Mucosa of gallbladder (tissue), 1 donor: ENCODE results near the gene UBE2QL1. TPM values are rescaled to one million over a fixed set of nuclear protein-coding genes. Genes with fewer than 3 reads are reported as not detected.
"Not testable (repeated sequence)": the region's sequence is repeated elsewhere in the genome, so short reads cannot be mapped to it uniquely, and the experiment has no call there.

ENCODE experiments used
- DNase-seq: peaks from one replicate; pipeline ENCODE4 v3.0.0-alpha.2; 2020; ENCODE audit warnings: low spot score
- total RNA-seq: library from RNA; stranded (reverse); gene quantifications from one replicate; pipeline ENCODE4 v1.2.1, GENCODE V29; 2021
- donor health status: DM: no; HTN: no; CAD: no.

Gene UBE2QL1
- total RNA-seq, 1 donor from 2014 or later: 1.6 TPM

GRCh38 chr5:6496636-6497035, 48.0 kb downstream of the UBE2QL1 start:
- DNase-seq: no peak

GRCh38 chr5:6497262-6497661, 48.6 kb downstream of the UBE2QL1 start:
- no peak for DNase-seq

DNA sequence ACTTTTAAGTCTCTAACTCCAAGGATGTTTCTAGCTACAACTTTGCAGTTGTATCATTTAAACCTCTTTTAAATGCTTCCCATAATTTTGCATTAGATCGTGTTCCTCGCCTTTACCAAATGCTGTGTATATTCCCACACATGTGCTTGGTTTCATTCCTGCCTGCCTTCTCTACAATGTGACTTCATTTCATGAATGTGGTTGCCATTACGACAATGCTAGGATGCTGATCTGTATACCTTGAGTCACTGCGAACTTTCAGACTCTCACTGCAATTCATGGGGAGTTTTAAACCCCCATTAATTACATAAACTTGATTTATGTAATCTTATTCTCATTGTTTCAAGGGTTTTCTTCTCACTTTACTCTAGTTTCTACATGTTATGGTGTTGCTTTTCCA, 50.3 kb downstream of the UBE2QL1 start:
- no peak for DNase-seq

- no peak for DNase-seq
Measured at GRCh38 chr5:6501701-6502100, 53.0 kb downstream of the UBE2QL1 start.

DNA sequence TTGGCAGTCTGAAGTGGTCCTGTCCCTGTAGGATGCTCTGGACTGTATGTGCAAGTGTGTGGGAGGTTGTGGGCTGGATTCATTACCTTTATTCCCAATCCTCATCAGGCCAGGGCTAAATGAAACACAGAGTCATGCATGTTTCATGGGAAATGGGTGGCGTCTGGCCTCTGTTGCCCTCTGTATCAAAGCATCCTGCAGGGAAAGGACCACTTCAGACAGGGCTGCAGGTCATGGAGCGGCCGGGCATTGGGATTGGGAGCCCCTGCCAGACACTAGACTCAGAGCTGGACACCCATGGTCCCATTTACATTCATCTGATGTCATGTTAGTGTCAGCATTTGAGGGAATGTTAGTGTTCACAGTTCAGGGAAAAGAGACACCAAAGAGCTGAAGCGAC, 53.8 kb downstream of the UBE2QL1 start:
- no peak for DNase-seq

- DNase-seq: no peak
Measured at GRCh38 chr5:6503342-6503741, 54.7 kb downstream of the UBE2QL1 start.

GRCh38 chr5:6504677-6505415, 56.2 kb downstream of the UBE2QL1 start:
- no peak for DNase-seq

GRCh38 chr5:6505416-6505755, 56.7 kb downstream of the UBE2QL1 start:
- DNase-seq: no peak

- no peak for DNase-seq
Measured at GRCh38 chr5:6505783-6506557, 57.3 kb downstream of the UBE2QL1 start.

DNA sequence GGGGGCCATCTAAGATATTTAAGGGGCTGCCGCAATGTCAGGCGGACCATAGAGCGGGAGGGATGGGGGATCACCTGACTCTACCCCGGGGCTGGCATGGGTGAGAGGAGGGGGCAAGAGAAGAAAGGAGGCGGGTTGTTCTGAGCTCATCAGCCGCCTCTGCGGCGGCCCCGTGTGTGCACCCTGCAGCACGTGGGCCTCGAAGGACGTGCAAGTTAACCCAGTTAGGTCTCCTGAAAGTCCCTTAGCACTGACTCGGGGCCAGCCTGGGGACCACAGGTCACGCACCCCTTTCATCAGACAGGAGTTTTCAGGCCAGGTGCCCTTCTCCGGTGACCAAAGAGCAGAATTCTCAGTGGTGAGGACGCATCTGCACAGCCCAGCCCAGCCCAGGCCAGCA, 58.0 kb downstream of the UBE2QL1 start:
- no peak for DNase-seq

- DNase-seq: no peak
Measured at GRCh38 chr5:6508931-6509330, 60.3 kb downstream of the UBE2QL1 start.

GRCh38 chr5:6510132-6510531, 61.5 kb downstream of the UBE2QL1 start:
- DNase-seq: no peak

DNA sequence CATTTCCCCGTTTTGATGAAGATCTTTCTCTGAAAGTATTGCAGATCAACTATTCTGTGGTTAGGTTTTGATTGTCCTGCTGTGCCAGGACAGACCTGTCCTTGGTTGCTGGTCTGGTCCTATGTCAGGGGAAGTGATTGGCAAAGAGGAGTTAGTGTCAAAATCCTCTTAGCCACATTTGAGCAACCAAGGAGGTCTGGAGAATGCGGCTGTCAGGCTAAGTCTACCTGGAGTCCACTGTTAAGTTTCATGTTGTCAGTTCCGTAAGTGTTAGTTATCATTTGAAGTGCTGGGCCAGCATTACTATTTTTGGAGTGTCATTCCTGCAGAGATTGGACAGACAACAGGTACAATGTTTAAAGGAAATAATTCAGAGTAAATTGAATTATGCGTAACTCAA, 62.3 kb downstream of the UBE2QL1 start:
- no peak for DNase-seq

GRCh38 chr5:6515812-6516211, 67.2 kb downstream of the UBE2QL1 start:
- DNase-seq: not testable (repeated sequence)

DNA sequence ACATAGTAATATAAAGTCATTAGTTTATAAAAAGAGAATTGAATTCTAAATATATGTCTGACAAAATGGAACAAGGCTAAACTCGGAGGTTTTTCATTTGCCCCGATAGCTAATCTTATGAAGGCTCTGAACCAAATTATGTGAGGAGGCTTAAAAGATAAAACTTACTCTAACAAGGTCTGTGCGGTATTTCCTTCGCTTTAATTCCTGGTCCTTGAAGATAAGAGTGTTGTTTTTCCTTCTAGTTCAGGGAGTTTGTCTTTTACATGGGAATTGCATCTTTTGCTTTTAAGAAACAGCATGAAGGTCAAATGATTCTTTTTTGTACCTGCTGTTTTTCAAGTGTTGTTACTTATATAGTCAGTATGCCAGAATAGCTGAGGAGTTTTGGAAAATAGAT, 68.2 kb downstream of the UBE2QL1 start:
- DNase-seq: no peak

DNA sequence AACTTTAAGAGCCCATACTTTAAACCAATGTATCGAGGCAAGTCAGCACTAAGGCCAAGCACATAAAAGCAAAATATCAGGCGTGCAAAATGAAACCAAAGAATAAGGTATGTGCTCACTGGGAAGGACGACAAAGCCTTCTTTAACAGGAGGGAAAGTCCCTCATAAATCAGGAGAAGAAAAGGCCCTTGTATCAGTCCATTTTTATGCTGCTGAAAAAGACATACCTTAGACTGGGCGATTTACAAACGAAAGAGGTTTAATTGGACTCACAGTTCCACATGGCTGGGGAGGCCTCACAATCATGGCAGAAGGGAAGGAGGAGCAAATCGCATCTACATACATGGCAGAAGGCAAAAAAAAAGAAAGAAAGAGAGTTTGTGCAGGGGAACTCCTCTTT, 68.9 kb downstream of the UBE2QL1 start:
- DNase-seq: no peak

DNA sequence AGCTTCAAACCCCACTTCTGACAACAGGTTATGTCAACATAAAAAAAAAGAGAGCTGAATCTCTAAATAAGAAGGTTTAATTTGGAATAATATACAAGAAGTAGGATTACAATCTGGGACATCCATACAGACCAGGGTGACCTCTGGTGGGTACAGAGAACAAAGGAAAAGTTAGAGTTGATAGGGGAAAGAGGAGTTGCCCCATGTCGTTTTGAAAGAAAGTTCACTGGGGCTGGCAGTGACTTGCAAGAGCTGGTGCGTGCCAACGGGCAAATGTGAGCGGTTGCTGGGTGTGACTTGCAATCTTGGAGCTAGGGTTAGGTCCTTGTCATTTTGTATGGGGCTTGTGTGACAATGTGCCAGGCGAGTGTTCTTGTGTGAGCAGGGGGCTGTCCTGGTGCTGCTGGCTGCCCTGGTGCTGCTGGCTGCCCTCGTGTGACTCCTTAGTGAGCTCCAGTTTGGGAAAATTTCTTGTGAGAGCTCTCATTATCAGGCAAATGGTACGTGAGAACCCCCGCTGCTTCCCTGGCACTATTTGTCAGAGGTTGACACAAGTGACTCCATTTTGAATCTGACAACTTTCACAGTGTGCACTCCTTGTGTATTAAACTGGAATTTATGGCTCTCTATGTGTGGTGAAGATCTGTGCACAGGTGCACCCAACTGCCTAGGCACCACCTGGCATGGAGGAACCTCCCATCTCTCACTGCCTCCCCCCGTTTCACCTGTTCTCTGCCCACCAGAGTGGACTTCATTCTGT, 69.8 kb downstream of the UBE2QL1 start:
- no peak for DNase-seq

- no peak for DNase-seq
Measured at GRCh38 chr5:6520201-6520600, 71.5 kb downstream of the UBE2QL1 start.

DNA sequence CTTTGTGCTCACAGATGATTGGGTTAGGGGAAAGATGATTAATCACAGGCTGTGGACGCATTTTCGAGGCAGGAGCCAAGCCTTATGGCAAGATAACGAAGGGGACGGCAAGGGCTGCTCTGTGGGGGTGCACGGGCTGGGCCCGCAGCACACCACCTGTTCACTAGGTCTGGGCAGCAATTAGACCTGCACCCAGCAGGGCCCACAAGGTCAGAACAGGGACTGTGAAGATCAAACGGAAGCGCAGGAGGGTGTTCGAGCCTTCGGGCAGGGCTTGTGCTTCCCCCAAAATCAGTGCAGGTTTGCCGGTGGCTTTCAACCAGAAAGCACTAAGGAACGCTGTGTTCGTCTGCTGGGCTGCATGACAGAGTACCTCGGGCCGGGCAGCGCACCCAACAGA, 73.7 kb downstream of the UBE2QL1 start:
- DNase-seq: no peak

DNA sequence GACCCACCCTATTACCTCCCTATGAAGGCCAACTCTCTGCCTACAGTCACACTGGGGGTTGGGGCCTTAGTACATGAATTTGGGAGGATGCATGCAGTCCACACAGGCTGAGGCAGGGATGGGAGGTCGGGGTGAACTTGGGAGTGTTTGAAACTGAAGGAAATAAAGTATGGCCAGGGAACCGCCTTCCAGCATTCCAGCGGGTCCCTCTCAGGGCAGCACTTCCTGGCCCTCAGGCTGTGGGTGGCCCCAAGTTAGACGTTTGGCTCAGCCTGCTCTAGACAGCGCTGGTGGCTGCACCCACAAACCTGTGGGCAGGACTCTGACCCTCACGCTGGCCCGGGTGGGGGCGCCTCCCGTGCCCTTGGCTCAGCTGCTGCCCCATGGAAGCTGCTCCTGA, 74.3 kb downstream of the UBE2QL1 start:
- DNase-seq: no peak

DNA sequence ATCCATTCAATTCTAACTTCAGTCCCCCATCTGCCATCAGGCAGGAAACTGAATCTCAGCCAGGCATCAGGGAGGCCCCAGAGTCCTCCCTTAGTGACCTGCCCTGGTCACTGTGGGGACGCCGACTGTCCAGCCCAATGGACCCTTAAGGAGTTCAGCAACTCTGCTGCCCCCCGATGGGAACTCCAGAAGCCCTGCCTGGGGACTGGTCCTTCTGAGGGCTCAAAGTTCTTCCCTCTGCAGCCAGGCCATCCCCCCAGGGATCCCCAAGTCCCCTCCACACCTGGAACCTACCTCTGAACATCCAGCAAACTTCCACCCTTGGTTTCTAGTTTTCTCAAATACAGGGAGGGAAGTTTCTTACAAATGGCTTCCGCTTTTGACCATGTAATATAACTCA, 76.8 kb downstream of the UBE2QL1 start:
- no peak for DNase-seq

- DNase-seq: no peak
Measured at GRCh38 chr5:6525910-6526309, 77.3 kb downstream of the UBE2QL1 start.
